CD14-positive monocyte (primary cell): ENCODE results near the gene NCOA5. TPM values are rescaled to one million over a fixed set of nuclear protein-coding genes. Genes with fewer than 3 reads are reported as not detected.

ENCODE experiments used
- DNase-seq, 3 donors: peaks; one replicate each; pipeline ENCODE4 v3.0.0-alpha.2; 2011 to 2022
- H2AFZ ChIP-seq: 2 replicates; pipeline ENCODE4 v1.6.0; 2012; ENCODE audit warnings: mild to moderate bottlenecking, low read depth, low read length, inconsistent platforms; ENCODE audit not compliant: insufficient read depth, poor library complexity, severe bottlenecking
- H3K27ac ChIP-seq, 2 donors: 1 replicate in 1 of 2; 2 replicates in 1 of 2; pipeline ENCODE4 v1.5.1; 2012 to 2013; ENCODE audit warnings: low read length in 2 of 2, control low read depth in 1 of 2, inconsistent platforms in 1 of 2, low read depth in 1 of 2, mild to moderate bottlenecking in 1 of 2
- H3K27me3 ChIP-seq, 2 donors: one replicate each; pipeline versions ENCODE4 v1.6.0 to v1.6.1; 2011 to 2013; ENCODE audit warnings: low read length in 2 of 2; ENCODE audit not compliant: control insufficient read depth in 2 of 2, insufficient read depth in 2 of 2
- H3K36me3 ChIP-seq, 2 donors: replicated peaks in 1 of 2; 1 replicate in 1 of 2; 2 replicates in 1 of 2; pipeline versions ENCODE4 v1.5.1 to v1.6.1; 2012 to 2013; ENCODE audit warnings: low read length in 2 of 2, control low read depth in 1 of 2, inconsistent platforms in 1 of 2, mild to moderate bottlenecking in 1 of 2; ENCODE audit not compliant: insufficient read depth in 2 of 2, control insufficient read depth in 1 of 2
- H3K4me1 ChIP-seq, 2 donors: 1 replicate in 1 of 2; 2 replicates in 1 of 2; pipeline versions ENCODE4 v1.5.1 to v1.6.1; 2012 to 2013; ENCODE audit warnings: low read length in 2 of 2, control low read depth in 1 of 2, inconsistent platforms in 1 of 2, mild to moderate bottlenecking in 1 of 2, moderate library complexity in 1 of 2; ENCODE audit not compliant: insufficient read depth in 2 of 2, control insufficient read depth in 1 of 2
- H3K4me2 ChIP-seq: replicated peaks from 2 replicates; pipeline ENCODE3; 2012; ENCODE audit warnings: low read length, moderate library complexity, mild to moderate bottlenecking; ENCODE audit not compliant: poor library complexity, severe bottlenecking; ENCODE audit errors: extremely low read depth
- H3K4me3 ChIP-seq, 3 experiments: fragments of 200-600 bp in 1 of 3; sonication (generic) in 1 of 3; replicated peaks in 1 of 3; 1 replicate in 2 of 3; 2 replicates in 1 of 3; pipeline ENCODE4 v1.5.1; 2011 to 2013; ENCODE audit warnings: low read length in 3 of 3, mild to moderate bottlenecking in 3 of 3, control low read depth in 2 of 3, low read depth in 2 of 3, inconsistent platforms in 1 of 3, moderate library complexity in 1 of 3
- H3K79me2 ChIP-seq: 2 replicates; pipeline ENCODE4 v1.6.0; 2012; ENCODE audit warnings: mild to moderate bottlenecking, control low read depth, inconsistent platforms, low read length, moderate library complexity; ENCODE audit not compliant: insufficient read depth
- H3K9ac ChIP-seq: 2 replicates; pipeline ENCODE4 v1.6.0; 2017; ENCODE audit warnings: low read length, mild to moderate bottlenecking; ENCODE audit not compliant: insufficient read depth, poor library complexity, severe bottlenecking
- H3K9me3 ChIP-seq, 2 donors: replicated peaks in 1 of 2; 1 replicate in 1 of 2; 2 replicates in 1 of 2; pipeline versions ENCODE4 v1.5.1 to v1.6.1; 2012 to 2013; ENCODE audit warnings: low read length in 2 of 2, control low read depth in 1 of 2; ENCODE audit not compliant: control insufficient read depth in 1 of 2, insufficient read depth in 1 of 2
- H4K20me1 ChIP-seq: 2 replicates; pipeline ENCODE4 v1.6.0; 2012; ENCODE audit warnings: mild to moderate bottlenecking, low read length, control low read depth, moderate library complexity; ENCODE audit not compliant: insufficient read depth
- H3K27ac Mint-ChIP-seq, 7 donors: one replicate each; pipeline ENCODE4 v1.8.0; 2020; ENCODE audit warnings: mild to moderate bottlenecking in 7 of 7, mixed read lengths in 7 of 7, moderate library complexity in 6 of 7, inconsistent platforms in 2 of 7
- H3K27me3 Mint-ChIP-seq, 3 donors: one replicate each; pipeline ENCODE4 v1.8.0; 2021 to 2022; ENCODE audit warnings: low read depth in 3 of 3, mild to moderate bottlenecking in 3 of 3, mixed read lengths in 3 of 3, moderate library complexity in 3 of 3, inconsistent platforms in 1 of 3
- H3K36me3 Mint-ChIP-seq, 2 donors: one replicate each; pipeline ENCODE4 v1.8.0; 2020; ENCODE audit warnings: mixed read lengths in 2 of 2, inconsistent platforms in 1 of 2, mild to moderate bottlenecking in 1 of 2
- H3K4me1 Mint-ChIP-seq: one replicate; pipeline ENCODE4 v1.8.0; 2020; ENCODE audit warnings: mild to moderate bottlenecking, mixed read lengths
- H3K4me3 Mint-ChIP-seq, 2 donors: one replicate each; pipeline ENCODE4 v1.8.0; 2020; ENCODE audit warnings: mild to moderate bottlenecking in 2 of 2, mixed read lengths in 2 of 2, moderate library complexity in 1 of 2
- H3K9me3 Mint-ChIP-seq, 7 donors: one replicate each; pipeline ENCODE4 v1.8.0; 2020 to 2022; ENCODE audit warnings: mixed read lengths in 7 of 7, mild to moderate bottlenecking in 6 of 7, moderate library complexity in 6 of 7, inconsistent platforms in 2 of 7
- CTCF ChIP-seq: fragments of 200-600 bp; IDR thresholded peaks from one replicate; pipeline ENCODE4 v1.8.0; 2022; ENCODE audit warnings: antibody characterized with exemption, mild to moderate bottlenecking
- WGBS: methylation state at CpG from one replicate; pipeline ENCODE4 v1.1.5; 2013; ENCODE audit warnings: missing lambda C conversion rate; ENCODE audit not compliant: insufficient coverage; 5-methylcytosine and 5-hydroxymethylcytosine counted together
- intact Hi-C, 2 donors: fragments of 100-400 bp; cut with micrococcal nuclease; formaldehyde crosslinking; loops; one replicate each; pipeline versions ENCODE4 v1.15.0 to v1.15.1; 2023
- polyA plus RNA-seq, 3 donors: library from polyadenylated mRNA; depleted of rRNA in 1 of 3; unstranded in 2 of 3; stranded (reverse) in 1 of 3; fragments of 300-500 nt in 2 of 3; fragments of >200 nt in 1 of 3; fragmentation: Illumina TruSeq in 2 of 3; gene quantifications; 1 replicate in 2 of 3; 2 replicates in 1 of 3; pipeline ENCODE4 v1.2.3, GENCODE V29; 2012 to 2021

NCOA5 gene
- polyA plus RNA-seq, 3 donors, result 4.5 to 10.2 (median 6.0) TPM

- Histone ChIP-seq H3K4me3 (no peak overlapping the region), H3K27me3 (peaks cover 2 to 7% of the 10 kb centered on the region in 2 donors), H3K36me3 (peaks cover 66 to 67% of the 10 kb centered on the region in 2 donors), H3K27ac (no peak overlapping the region), H3K9me3 (no peaks in the 10 kb centered on the region), H4K20me1 (peaks cover 93% of the 10 kb centered on the region), H3K4me1 (peaks cover 38 to 48% of the 10 kb centered on the region in 2 donors), H3K4me2 (no peak overlapping the region), H3K9ac (no peak overlapping the region), H3K79me2 (no peaks in the 10 kb centered on the region), H2AFZ (no peak overlapping the region)
- WGBS, result 97% methylated on average over 3 of the region's 12 CpGs
- TF ChIP-seq CTCF, result no peak
- Mint-ChIP-seq H3K36me3 (peaks cover 69 to 72% of the 10 kb centered on the region in 2 donors), H3K4me3 (no peak overlapping the region), H3K9me3 (peaks cover 0 to 2% (median 0%) of the 10 kb centered on the region in 7 donors), H3K27ac (no peak overlapping the region), H3K27me3 (peaks cover 7 to 17% (median 8%) of the 10 kb centered on the region in 3 donors), H3K4me1 (peaks cover 48% of the 10 kb centered on the region)
- no peak for DNase-seq
- intact Hi-C loops, result no loop called here
Observed at GRCh38 chr20:46062621-46063020, 27.1 kb downstream of the NCOA5 start.

GRCh38 chr20:46062151-46062550, 27.6 kb downstream of the NCOA5 start:
- Histone ChIP-seq H3K9ac (no peak overlapping the region), H3K27me3 (peaks cover 7 to 12% of the 10 kb centered on the region in 2 donors), H4K20me1 (peaks cover 97% of the 10 kb centered on the region), H3K36me3 (peaks cover 62 to 63% of the 10 kb centered on the region in 2 donors), H3K4me2 (no peak overlapping the region), H2AFZ (no peak overlapping the region), H3K79me2 (no peaks in the 10 kb centered on the region), H3K27ac (no peak overlapping the region), H3K4me1 (peaks cover 38 to 53% of the 10 kb centered on the region in 2 donors), H3K9me3 (peaks cover 0 to under 1% of the 10 kb centered on the region in 2 donors), H3K4me3 (no peak overlapping the region)
- TF ChIP-seq CTCF, result no peak
- 100% methylated on average over 1 of the region's 4 CpGs for WGBS
- peak overlapping the region in 1 of 7 donors; percentile 64 for H3K27ac Mint-ChIP-seq
- intact Hi-C loops, result no loop called here
- DNase-seq, result no peak
- H3K4me3 Mint-ChIP-seq, result no peak overlapping the region
- peaks cover 50% of the 10 kb centered on the region for H3K4me1 Mint-ChIP-seq
- peaks cover 0 to 4% (median 0%) of the 10 kb centered on the region in 7 donors for H3K9me3 Mint-ChIP-seq
- H3K36me3 Mint-ChIP-seq, result peaks cover 68 to 72% of the 10 kb centered on the region in 2 donors
- peaks cover 11 to 22% (median 12%) of the 10 kb centered on the region in 3 donors for H3K27me3 Mint-ChIP-seq
